Prostate gland (tissue), 2 donors: ENCODE results near the gene PDGFA. TPM values are rescaled to one million over a fixed set of nuclear protein-coding genes. Genes with fewer than 3 reads are reported as not detected.

Source experiments
- DNase-seq: peaks from one replicate; pipeline ENCODE4 v3.0.0-alpha.2; 2019; ENCODE audit warnings: low spot score
- H3K27ac ChIP-seq, 2 donors: fragments of 200-600 bp; sonication (generic); 2 replicates each; pipeline ENCODE4 v1.5.1; 2017 to 2019
- H3K27me3 ChIP-seq: fragments of 200-600 bp; sonication (generic); replicated peaks from 2 replicates; pipeline ENCODE4 v1.5.1; 2019; ENCODE audit not compliant: insufficient read depth
- H3K36me3 ChIP-seq, 2 donors: fragments of 200-600 bp; sonication (generic); 1 replicate in 1 of 2; 2 replicates in 1 of 2; pipeline versions ENCODE4 v1.5.1 to v1.8.1; 2017 to 2019
- H3K4me1 ChIP-seq: fragments of 200-600 bp; sonication (generic); replicated peaks from 2 replicates; pipeline ENCODE4 v1.5.1; 2019
- H3K4me3 ChIP-seq, 2 donors: fragments of 200-600 bp; sonication (generic); 2 replicates each; pipeline ENCODE4 v1.5.1; 2017 to 2019
- H3K9me3 ChIP-seq: fragments of 200-600 bp; sonication (generic); 2 replicates; pipeline ENCODE4 v1.5.1; 2017
- POLR2A ChIP-seq: fragments of 450-650 bp; IDR thresholded peaks from one replicate; pipeline ENCODE4 v1.6.1; 2016; ENCODE audit warnings: antibody characterized with exemption, mild to moderate bottlenecking
- POLR2AphosphoS5 ChIP-seq: sonication (generic); formaldehyde crosslinking; IDR thresholded peaks from one replicate; pipeline ENCODE4 v1.6.1; 2017; ENCODE audit warnings: antibody characterized with exemption
- WGBS: methylation state at CpG from one replicate; pipeline ENCODE4 v1.1.5; 2018; 5-methylcytosine and 5-hydroxymethylcytosine counted together
- intact Hi-C: fragments of 100-400 bp; cut with DNase I; formaldehyde crosslinking; loops from one replicate; pipeline ENCODE4 v1.14.2; 2022
- total RNA-seq, 2 donors: library from RNA; depleted of rRNA; stranded (reverse); fragments of >200 nt; gene quantifications; one replicate each; pipeline ENCODE4 v1.1.0, GENCODE V29; 2016
- TF ChIP-seq, protein P1 (sequence below), 4 experiments: fragments of 200-600 bp in 2 of 4; fragments of 450-650 bp in 2 of 4; sonication (generic) in 2 of 4; IDR thresholded peaks; 1 replicate in 3 of 4; 2 replicates in 1 of 4; pipeline ENCODE4 v1.5.1; 2016 to 2019; ENCODE audit warnings: antibody characterized with exemption in 4 of 4, mild to moderate bottlenecking in 2 of 4, moderate library complexity in 2 of 4

The PDGFA gene
- total RNA-seq, 2 donors from 2014 or later, result 40.4 to 75.0 TPM

DNA sequence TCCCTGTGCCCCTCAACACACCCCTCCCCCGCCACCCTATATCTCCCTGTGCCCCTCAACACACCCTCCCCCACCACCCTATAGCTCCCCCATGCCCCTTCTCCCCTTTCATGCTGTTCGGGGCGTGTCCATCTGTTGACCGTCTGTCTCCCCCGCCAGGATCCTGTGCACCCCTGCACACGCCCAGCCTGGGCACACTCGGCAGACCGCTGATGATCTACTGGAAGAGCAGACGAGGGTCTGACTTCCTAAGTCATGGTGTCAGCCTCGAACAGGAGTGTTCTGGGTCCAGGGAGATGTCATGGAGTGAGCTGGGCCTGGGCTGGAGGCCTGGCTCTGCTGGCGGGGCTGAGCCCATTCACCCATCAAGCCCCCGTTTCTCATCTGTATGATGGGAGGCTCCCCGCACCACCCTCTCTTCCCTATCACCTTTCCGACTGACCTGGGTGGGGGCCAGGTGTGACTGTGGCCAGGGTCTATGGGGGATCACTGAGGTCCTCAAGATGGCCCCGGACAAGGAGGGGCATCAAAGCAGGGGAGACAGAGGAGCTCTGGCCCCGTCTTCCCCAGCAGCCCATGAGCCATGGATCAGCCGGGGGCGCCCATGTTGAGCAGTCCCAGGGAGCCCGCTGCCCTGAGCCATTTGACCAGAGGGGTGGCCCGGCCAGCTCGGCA, 48.3 kb downstream of the PDGFA start:
- intact Hi-C loops, result no loop called here
- TF ChIP-seq POLR2AphosphoS5, result no peak
- no peak for DNase-seq
- H3K27me3 ChIP-seq, result no peaks in the 10 kb centered on the region
- no peak overlapping the region for H3K4me3 ChIP-seq
- H3K9me3 ChIP-seq, result no peaks in the 10 kb centered on the region
- no peaks in the 10 kb centered on the region for H3K36me3 ChIP-seq
- H3K27ac ChIP-seq, result peak overlapping the region; percentile 48 to 66
- no peaks in the 10 kb centered on the region for H3K4me1 ChIP-seq
- WGBS, result 78% methylated on average over 19 of the region's 21 CpGs

DNA sequence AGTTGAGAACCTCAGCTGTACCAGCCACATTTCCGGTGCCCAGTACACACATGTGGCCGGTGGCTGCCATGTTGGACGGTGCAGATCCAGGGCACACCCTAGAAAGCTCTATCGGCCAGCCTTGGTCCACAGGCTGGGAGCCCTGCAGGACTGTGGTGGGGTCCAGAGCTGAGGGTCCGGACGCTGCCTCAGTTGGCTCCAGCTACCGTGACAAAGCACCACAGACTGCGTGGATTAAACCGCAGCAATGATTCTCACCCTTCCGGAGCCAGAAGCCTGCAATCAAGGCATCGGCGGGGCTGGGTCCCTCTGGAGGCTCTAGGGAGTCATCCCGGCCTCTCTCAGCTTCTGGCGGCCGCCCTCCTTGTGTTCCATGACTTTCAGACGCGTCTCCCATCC, 50.1 kb downstream of the PDGFA start:
- 91% methylated on average over 17 of the region's 17 CpGs for WGBS
- no peak for TF ChIP-seq POLR2AphosphoS5
- TF ChIP-seq POLR2A, result no peak
- TF ChIP-seq, protein P1, sequence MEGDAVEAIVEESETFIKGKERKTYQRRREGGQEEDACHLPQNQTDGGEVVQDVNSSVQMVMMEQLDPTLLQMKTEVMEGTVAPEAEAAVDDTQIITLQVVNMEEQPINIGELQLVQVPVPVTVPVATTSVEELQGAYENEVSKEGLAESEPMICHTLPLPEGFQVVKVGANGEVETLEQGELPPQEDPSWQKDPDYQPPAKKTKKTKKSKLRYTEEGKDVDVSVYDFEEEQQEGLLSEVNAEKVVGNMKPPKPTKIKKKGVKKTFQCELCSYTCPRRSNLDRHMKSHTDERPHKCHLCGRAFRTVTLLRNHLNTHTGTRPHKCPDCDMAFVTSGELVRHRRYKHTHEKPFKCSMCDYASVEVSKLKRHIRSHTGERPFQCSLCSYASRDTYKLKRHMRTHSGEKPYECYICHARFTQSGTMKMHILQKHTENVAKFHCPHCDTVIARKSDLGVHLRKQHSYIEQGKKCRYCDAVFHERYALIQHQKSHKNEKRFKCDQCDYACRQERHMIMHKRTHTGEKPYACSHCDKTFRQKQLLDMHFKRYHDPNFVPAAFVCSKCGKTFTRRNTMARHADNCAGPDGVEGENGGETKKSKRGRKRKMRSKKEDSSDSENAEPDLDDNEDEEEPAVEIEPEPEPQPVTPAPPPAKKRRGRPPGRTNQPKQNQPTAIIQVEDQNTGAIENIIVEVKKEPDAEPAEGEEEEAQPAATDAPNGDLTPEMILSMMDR (IDR thresholded peaks at IDR 0.05), result no peak
- no peaks in the 10 kb centered on the region for H3K9me3 ChIP-seq
- H3K27me3 ChIP-seq, result no peaks in the 10 kb centered on the region
- H3K4me1 ChIP-seq, result no peaks in the 10 kb centered on the region
- no peaks in the 10 kb centered on the region for H3K36me3 ChIP-seq
- H3K4me3 ChIP-seq, result no peak overlapping the region
- no peak overlapping the region for H3K27ac ChIP-seq
- intact Hi-C loops, result no loop called here
- no peak for DNase-seq

DNA sequence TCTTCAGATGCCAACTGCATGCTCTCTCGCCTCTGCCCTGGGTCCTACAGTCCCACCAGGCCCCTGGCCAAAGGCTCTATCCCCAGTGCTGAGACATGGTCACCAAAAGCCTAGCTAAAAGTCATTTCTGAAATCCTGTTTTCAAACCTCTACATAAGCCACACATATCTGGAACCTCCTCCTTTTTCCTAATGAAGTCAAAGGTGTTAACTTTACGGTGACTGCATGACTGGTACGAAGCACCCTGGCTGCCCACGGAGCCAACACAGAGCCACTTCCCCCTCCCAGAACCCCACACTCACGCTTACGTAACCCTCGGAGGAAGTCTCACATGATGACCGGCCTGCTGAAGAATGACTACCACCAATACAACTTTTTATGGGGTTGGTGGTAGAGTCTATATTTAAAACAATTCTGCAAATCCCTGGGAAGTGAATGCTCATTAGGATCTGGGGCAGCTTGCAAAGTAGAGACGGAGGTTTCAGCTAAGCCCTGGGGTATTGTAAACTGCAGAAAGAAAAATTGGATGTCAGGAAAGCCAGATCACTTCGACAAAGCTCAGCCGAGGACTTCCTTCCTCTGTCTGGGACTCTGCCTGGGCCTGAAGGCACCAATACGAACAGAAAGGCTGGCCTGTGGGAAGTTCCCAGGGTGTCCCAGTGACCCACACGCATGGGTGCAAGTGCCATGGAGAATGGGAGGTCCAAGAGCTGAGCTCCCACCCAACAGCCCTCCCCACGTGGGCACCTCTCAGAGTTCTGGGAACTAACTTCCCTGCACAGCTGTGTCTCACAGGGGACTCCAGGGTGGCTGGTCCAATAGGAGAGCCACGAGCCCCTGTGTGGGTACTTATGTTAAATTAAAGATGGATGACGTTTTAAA, 50.7 kb downstream of the PDGFA start:
- H3K27ac ChIP-seq, result no peak overlapping the region
- TF ChIP-seq POLR2A, result no peak
- no peak for TF ChIP-seq POLR2AphosphoS5
- TF ChIP-seq, protein P1 (IDR thresholded peaks at IDR 0.05), result no peak
- H3K27me3 ChIP-seq, result no peaks in the 10 kb centered on the region
- H3K9me3 ChIP-seq, result no peaks in the 10 kb centered on the region
- H3K4me1 ChIP-seq, result no peaks in the 10 kb centered on the region
- H3K36me3 ChIP-seq, result no peaks in the 10 kb centered on the region
- intact Hi-C loops, result no loop called here
- H3K4me3 ChIP-seq, result no peak overlapping the region
- no peak for DNase-seq
- WGBS, result 72% methylated on average over 16 of the region's 16 CpGs

DNA sequence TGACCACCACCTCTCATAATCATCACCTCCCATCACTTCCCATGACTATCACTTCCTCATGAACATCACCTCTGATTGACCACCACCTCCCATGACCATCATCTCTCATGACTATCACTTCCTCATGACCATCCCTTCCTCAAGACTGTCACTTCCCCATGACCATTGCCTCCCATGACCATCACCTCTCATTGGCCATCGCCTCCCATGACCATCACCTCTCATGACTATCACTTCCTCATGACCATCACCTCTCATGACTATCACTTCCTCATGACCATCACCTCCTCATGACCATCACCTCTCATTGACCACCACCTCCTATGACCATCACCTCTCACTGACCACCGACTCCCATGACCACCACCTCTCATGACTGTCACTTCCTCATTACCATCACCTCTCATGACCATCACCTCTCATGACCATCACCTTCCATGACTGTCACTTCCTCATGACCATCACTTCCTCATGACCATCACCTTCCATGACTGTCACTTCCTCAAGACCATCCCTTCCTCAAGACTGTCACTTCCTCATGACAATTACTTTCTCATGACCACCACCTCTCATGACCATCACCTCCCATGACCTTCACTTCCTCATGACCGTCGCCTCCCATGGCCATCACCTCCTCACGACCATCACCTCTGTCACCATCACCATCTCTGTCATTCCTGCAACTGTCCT, 51.6 kb downstream of the PDGFA start:
- Histone ChIP-seq H3K4me1 (no peaks in the 10 kb centered on the region), H3K4me3 (no peak overlapping the region), H3K27ac (no peak overlapping the region), H3K36me3 (no peaks in the 10 kb centered on the region), H3K27me3 (no peaks in the 10 kb centered on the region), H3K9me3 (no peaks in the 10 kb centered on the region)
- TF ChIP-seq, protein P1 (IDR thresholded peaks at IDR 0.05), result no peak
- no peak for TF ChIP-seq POLR2A
- no peak for TF ChIP-seq POLR2AphosphoS5
- no peak for DNase-seq
- WGBS, result 94% methylated on average over 5 of the region's 5 CpGs
- intact Hi-C loops, result no loop called here

DNA sequence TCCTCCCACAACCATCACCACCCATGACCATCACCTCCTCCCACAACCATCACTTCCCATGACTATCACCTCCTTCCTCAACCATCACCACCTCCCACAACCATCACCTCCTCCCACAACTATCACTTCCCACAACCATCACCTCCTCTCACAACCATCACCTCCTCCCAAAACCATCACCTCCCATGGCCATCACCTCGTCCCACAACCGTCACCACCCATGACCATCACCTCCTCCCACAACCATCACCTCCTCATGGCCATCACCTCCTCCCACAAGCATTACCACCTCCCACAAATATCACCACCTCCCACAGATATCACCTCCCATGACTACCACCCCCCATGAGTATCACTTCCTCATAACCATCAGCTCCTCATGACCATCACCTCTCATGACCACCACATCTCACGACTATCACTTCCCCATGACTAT, 52.2 kb downstream of the PDGFA start:
- no peaks in the 10 kb centered on the region for H3K36me3 ChIP-seq
- no peak for TF ChIP-seq POLR2AphosphoS5
- TF ChIP-seq, protein P1 (IDR thresholded peaks at IDR 0.05), result no peak
- no peak for TF ChIP-seq POLR2A
- 88% methylated on average over 3 of the region's 3 CpGs for WGBS

More for the DNA sequence above, 52.2 kb downstream of the PDGFA start:
- no peak overlapping the region for H3K27ac ChIP-seq
- H3K4me3 ChIP-seq, result no peak overlapping the region
- no peaks in the 10 kb centered on the region for H3K4me1 ChIP-seq
- no peak for DNase-seq
- H3K9me3 ChIP-seq, result no peaks in the 10 kb centered on the region
- intact Hi-C loops, result no loop called here
- H3K27me3 ChIP-seq, result no peaks in the 10 kb centered on the region
